Body of pancreas (tissue), 4 donors: ENCODE measurements around the gene NPAS2.

Experiments
- CTCF ChIP-seq, 7 experiments: fragments of 450-650 bp in 4 of 7; fragments of 200-600 bp in 3 of 7; sonication (generic) in 3 of 7; IDR thresholded peaks; one replicate each; pipeline ENCODE4 v1.5.1; 2016 to 2019; ENCODE audit warnings: antibody characterized with exemption in 7 of 7
- POLR2A ChIP-seq, 3 donors: fragments of 450-650 bp; IDR thresholded peaks; one replicate each; pipeline ENCODE4 v1.6.1; 2016; ENCODE audit warnings: antibody characterized with exemption in 3 of 3, mild to moderate bottlenecking in 2 of 3

DNA sequence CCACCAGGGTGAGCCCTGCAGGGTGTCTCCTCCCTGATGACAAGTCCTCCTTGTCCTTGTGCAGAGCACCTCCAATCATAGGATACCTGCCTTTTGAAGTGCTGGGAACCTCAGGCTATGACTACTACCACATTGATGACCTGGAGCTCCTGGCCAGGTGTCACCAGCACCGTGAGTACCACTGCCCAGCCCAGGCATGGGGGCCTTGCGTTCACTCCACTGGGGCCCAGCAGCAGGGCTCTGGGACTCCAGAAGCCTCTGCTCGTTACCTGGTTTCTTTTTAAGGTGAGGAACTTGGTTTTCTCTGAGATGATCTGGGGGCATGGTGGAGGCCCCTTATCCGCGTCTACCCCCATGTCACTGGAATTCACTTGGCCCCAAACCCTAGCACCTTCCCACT, 145.7 kb downstream of the NPAS2 start:
- TF ChIP-seq POLR2A (IDR thresholded peaks at IDR 0.05) = no peak
- TF ChIP-seq CTCF (IDR thresholded peaks at IDR 0.05) = no peak
